ENCODE results near the gene TOB2.
"Not testable (repeated sequence)": the region's sequence is repeated elsewhere in the genome, so short reads cannot be mapped to it uniquely, and the experiment has no call there.

- not testable (repeated sequence) for TF ChIP-seq CTCF (IDR thresholded peaks at IDR 0.05; ENCODE audit: insufficient read depth, low read length); POLR2AphosphoS5 (IDR thresholded peaks at IDR 0.05; ENCODE audit: low read depth); REST (IDR thresholded peaks at IDR 0.05; ENCODE audit: insufficient replicate concordance, low read depth)
Measured at GRCh38 chr22:41460071-41460470, 13.5 kb upstream of the TOB2 start.
